B cell (primary cell): Measurements from ENCODE around the gene H1-8. TPM values are rescaled to one million over a fixed set of nuclear protein-coding genes. Genes with fewer than 3 reads are reported as not detected.

Experiments used
- ATAC-seq: fragments of 200-7000 bp; cut with Tn5 transposase; one replicate; pipeline ENCODE4 v1.10.0; 2021; ENCODE audit warnings: low read depth, mild to moderate bottlenecking, moderate number of reproducible peaks, moderate library complexity
- CTCF ChIA-PET: fragments of 350-600 bp; sonication (Branson Sonifier 250); formaldehyde crosslinking; loops from one replicate; lab custom pipeline; 2021; ENCODE audit warnings: antibody characterized with exemption, inconsistent platforms; lab: Charles Lee
- POLR2A ChIA-PET: fragments of 350-600 bp; sonication (Branson Sonifier 250); formaldehyde crosslinking; loops from one replicate; lab custom pipeline; 2021; ENCODE audit warnings: antibody characterized with exemption; lab: Charles Lee
- DNase-seq: peaks from one replicate; pipeline ENCODE4 v3.0.0; 2013
- H2AFZ ChIP-seq: 2 replicates; pipeline ENCODE4 v1.6.1; 2012; ENCODE audit warnings: mild to moderate bottlenecking, low read depth, low read length; ENCODE audit not compliant: insufficient read depth, poor library complexity, severe bottlenecking
- H3K27ac ChIP-seq, 2 donors: 1 replicate in 1 of 2; 2 replicates in 1 of 2; pipeline ENCODE4 v1.5.1; 2012 to 2013; ENCODE audit warnings: low read length in 2 of 2, mild to moderate bottlenecking in 2 of 2, moderate library complexity in 1 of 2
- H3K27me3 ChIP-seq, 4 experiments: fragments of 200-600 bp in 1 of 4; sonication (generic) in 1 of 4; replicated peaks in 1 of 4; 1 replicate in 2 of 4; 2 replicates in 2 of 4; pipeline versions ENCODE4 v1.6.1 to v1.7.0; 2013 to 2016; ENCODE audit warnings: low read length in 3 of 4, mild to moderate bottlenecking in 2 of 4, mixed read lengths in 1 of 4, moderate library complexity in 1 of 4; ENCODE audit not compliant: insufficient read depth in 4 of 4, control insufficient read depth in 3 of 4; ENCODE audit errors: control extremely low read depth in 1 of 4
- H3K36me3 ChIP-seq, 2 experiments: replicated peaks in 1 of 2; 1 replicate in 1 of 2; 2 replicates in 1 of 2; pipeline versions ENCODE4 v1.6.1 to v1.7.1; 2013; ENCODE audit warnings: low read length in 1 of 2; ENCODE audit not compliant: insufficient read depth in 2 of 2, control insufficient read depth in 1 of 2; ENCODE audit errors: control extremely low read depth in 1 of 2, extremely low read depth in 1 of 2
- H3K4me1 ChIP-seq, 2 donors: fragments of 200-600 bp in 1 of 2; sonication (generic) in 1 of 2; 1 replicate in 1 of 2; 2 replicates in 1 of 2; pipeline versions ENCODE4 v1.5.1 to v1.6.1; 2013 to 2017; ENCODE audit warnings: low read length in 2 of 2; ENCODE audit not compliant: control insufficient read depth in 2 of 2, insufficient read depth in 2 of 2
- H3K4me2 ChIP-seq: replicated peaks from 2 replicates; pipeline ENCODE3; 2012; ENCODE audit warnings: mild to moderate bottlenecking, low read depth, low read length; ENCODE audit not compliant: poor library complexity, severe bottlenecking
- H3K4me3 ChIP-seq, 5 experiments: fragments of 200-600 bp in 1 of 5; sonication (generic) in 1 of 5; 1 replicate in 3 of 5; 2 replicates in 2 of 5; pipeline versions ENCODE4 v1.5.1 to v1.7.0; 2011 to 2016; ENCODE audit warnings: low read length in 4 of 5, mild to moderate bottlenecking in 4 of 5, low read depth in 2 of 5, control low read depth in 1 of 5, moderate library complexity in 1 of 5; ENCODE audit not compliant: insufficient read depth in 1 of 5; ENCODE audit errors: control extremely low read depth in 1 of 5, extremely low read depth in 1 of 5
- H3K79me2 ChIP-seq: fragments of 200-600 bp; sonication (generic); one replicate; pipeline ENCODE4 v1.6.0; 2016; ENCODE audit warnings: low read length; ENCODE audit not compliant: control insufficient read depth, insufficient read depth
- H3K9ac ChIP-seq: fragments of 200-600 bp; sonication (generic); 2 replicates; pipeline ENCODE4 v1.6.1; 2017; ENCODE audit warnings: mild to moderate bottlenecking, low read length, moderate library complexity
- H3K9me3 ChIP-seq, 3 donors: one replicate each; pipeline versions ENCODE4 v1.6.1 to v1.7.1; 2013; ENCODE audit warnings: low read length in 2 of 3; ENCODE audit not compliant: control insufficient read depth in 2 of 3, insufficient read depth in 1 of 3; ENCODE audit errors: control extremely low read depth in 1 of 3
- H4K20me1 ChIP-seq: 2 replicates; pipeline ENCODE4 v1.6.0; 2012; ENCODE audit warnings: mild to moderate bottlenecking, low read length; ENCODE audit not compliant: insufficient read depth, control insufficient read depth, poor library complexity, severe bottlenecking
- H3K27ac Mint-ChIP-seq: one replicate; pipeline ENCODE4 v1.8.0; 2021; ENCODE audit warnings: mixed read lengths
- H3K27me3 Mint-ChIP-seq: one replicate; pipeline ENCODE4 v1.8.0; 2021; ENCODE audit warnings: mixed read lengths
- H3K4me1 Mint-ChIP-seq: one replicate; pipeline ENCODE4 v1.8.0; 2021; ENCODE audit warnings: mixed read lengths
- H3K4me3 Mint-ChIP-seq: one replicate; pipeline ENCODE4 v1.8.0; 2021; ENCODE audit warnings: mixed read lengths
- H3K9me3 Mint-ChIP-seq: one replicate; pipeline ENCODE4 v1.8.0; 2022; ENCODE audit warnings: mixed read lengths; ENCODE audit not compliant: insufficient read depth
- CTCF ChIP-seq: fragments of 200-600 bp; IDR thresholded peaks from one replicate; pipeline ENCODE4 v1.8.0; 2022; ENCODE audit warnings: antibody characterized with exemption, mild to moderate bottlenecking
- EZH2 ChIP-seq: IDR thresholded peaks from 2 replicates; pipeline ENCODE4 v1.6.1; 2012; ENCODE audit warnings: borderline replicate concordance, low read depth, mild to moderate bottlenecking, moderate library complexity, low read length; ENCODE audit not compliant: insufficient read depth, poor library complexity, severe bottlenecking
- WGBS: methylation state at CpG from one replicate; pipeline ENCODE4 v1.1.5; 2013; ENCODE audit warnings: missing lambda C conversion rate; ENCODE audit not compliant: insufficient coverage; 5-methylcytosine and 5-hydroxymethylcytosine counted together
- intact Hi-C: fragments of 100-400 bp; cut with micrococcal nuclease; formaldehyde crosslinking; loops from one replicate; pipeline ENCODE4 v1.10.0; 2022
- polyA plus RNA-seq: library from polyadenylated mRNA; depleted of rRNA; stranded (reverse); fragments of >200 nt; gene quantifications from 2 replicates; pipeline ENCODE4 v1.2.3, GENCODE V29; 2012
- total RNA-seq, 2 donors: library from RNA; stranded (reverse); fragments of 120-200 nt in 1 of 2; gene quantifications; 1 replicate in 1 of 2; 2 replicates in 1 of 2; pipeline versions ENCODE4 v1.2.3 to v1.2.4, GENCODE V29; 2013 to 2022

Gene H1-8
- total and polyA plus RNA-seq, 2 donors (not counting 1 experiment from before 2014, with no cell fraction given): not detected

GRCh38 chr3:129518038-129518561, 24.9 kb upstream of the H1-8 start:
- no peaks in the 10 kb centered on the region for H3K4me1 ChIP-seq
- no peaks in the 10 kb centered on the region for H3K27me3 Mint-ChIP-seq
- no peaks in the 10 kb centered on the region for H4K20me1 ChIP-seq
- H3K27ac Mint-ChIP-seq: no peak overlapping the region
- intact Hi-C loops: no loop called here
- no peaks in the 10 kb centered on the region for H3K27me3 ChIP-seq
- no peaks in the 10 kb centered on the region for H3K36me3 ChIP-seq
- H3K27ac ChIP-seq: no peak overlapping the region
- H3K79me2 ChIP-seq: no peaks in the 10 kb centered on the region
- ATAC-seq (no peak), DNase-seq (no peak)
- no peak overlapping the region for H3K4me2 ChIP-seq
- H3K9me3 Mint-ChIP-seq: no peaks in the 10 kb centered on the region
- CTCF ChIA-PET: no interaction called here
- POLR2A ChIA-PET: no interaction called here
- no peak overlapping the region for H3K9ac ChIP-seq
- H3K9me3 ChIP-seq: no peaks in the 10 kb centered on the region
- 91% methylated on average over 8 of the region's 8 CpGs for WGBS
- H3K4me1 Mint-ChIP-seq: no peaks in the 10 kb centered on the region
- TF ChIP-seq CTCF: no peak
- no peak for TF ChIP-seq EZH2
- no peak overlapping the region for H3K4me3 ChIP-seq
- H3K4me3 Mint-ChIP-seq: no peak overlapping the region
- H2AFZ ChIP-seq: no peak overlapping the region

GRCh38 chr3:129518581-129518980, 24.4 kb upstream of the H1-8 start:
- ATAC-seq (no peak), DNase-seq (no peak)
- POLR2A ChIA-PET: no interaction called here
- Histone ChIP-seq H3K4me1 (no peaks in the 10 kb centered on the region), H3K4me3 (no peak overlapping the region), H3K27ac (no peak overlapping the region), H3K27me3 (no peaks in the 10 kb centered on the region), H3K9me3 (no peaks in the 10 kb centered on the region), H3K9ac (no peak overlapping the region), H3K36me3 (no peaks in the 10 kb centered on the region), H3K4me2 (no peak overlapping the region), H2AFZ (no peak overlapping the region), H4K20me1 (no peaks in the 10 kb centered on the region), H3K79me2 (no peaks in the 10 kb centered on the region)
- H3K27me3 Mint-ChIP-seq: no peaks in the 10 kb centered on the region
- H3K4me1 Mint-ChIP-seq: no peaks in the 10 kb centered on the region
- intact Hi-C loops: no loop called here
- TF ChIP-seq EZH2 (no peak), CTCF (no peak)
- no peaks in the 10 kb centered on the region for H3K9me3 Mint-ChIP-seq
- CTCF ChIA-PET: no interaction called here
- 97% methylated on average over 8 of the region's 8 CpGs for WGBS
- no peak overlapping the region for H3K4me3 Mint-ChIP-seq
- H3K27ac Mint-ChIP-seq: no peak overlapping the region
